HFFc6 (cell line): ENCODE data around the gene ADGRL3. TPM values are rescaled to one million over a fixed set of nuclear protein-coding genes. Genes with fewer than 3 reads are reported as not detected.

Experiments used
- DNase-seq: peaks from one replicate; pipeline ENCODE4 v3.0.0-alpha.2; 2018
- H3K27ac Mint-ChIP-seq: 2 replicates; pipeline ENCODE4 v1.8.0; 2020; ENCODE audit warnings: mild to moderate bottlenecking, mixed read lengths
- H3K27me3 Mint-ChIP-seq: 2 replicates; pipeline ENCODE4 v1.8.0; 2021; ENCODE audit warnings: mild to moderate bottlenecking, moderate library complexity, mixed read lengths; ENCODE audit not compliant: insufficient read depth
- H3K36me3 Mint-ChIP-seq: 2 replicates; pipeline ENCODE4 v1.8.0; 2021; ENCODE audit warnings: low read depth, mixed read lengths
- H3K4me1 Mint-ChIP-seq: 2 replicates; pipeline ENCODE4 v1.8.0; 2020; ENCODE audit warnings: low read depth, mixed read lengths
- H3K4me3 Mint-ChIP-seq: 2 replicates; pipeline ENCODE4 v1.8.0; 2020; ENCODE audit warnings: mild to moderate bottlenecking, moderate library complexity, mixed read lengths
- H3K9me3 Mint-ChIP-seq: 2 replicates; pipeline ENCODE4 v1.8.0; 2020; ENCODE audit warnings: mild to moderate bottlenecking, mixed read lengths
- CTCF ChIP-seq: fragments of 200-600 bp; sonication (generic); IDR thresholded peaks from 2 replicates; pipeline ENCODE4 v1.5.0; 2021; ENCODE audit warnings: antibody characterized with exemption, mild to moderate bottlenecking
- total RNA-seq, 6 experiments: library from RNA; stranded (reverse); fragmentation: NEBNext Ultra II Directional; extraction: Animal tissue kit (Norgen Biotek cat#: 25700); gene quantifications; 2 replicates in 1 of 6; 3 replicates in 5 of 6; pipeline ENCODE4 v1.2.3, GENCODE V29; 2021

Gene ADGRL3
- total RNA-seq, 6 experiments from 2014 or later: not detected

GRCh38 chr4:61785761-61786160, 585.6 kb downstream of the ADGRL3 start:
- no peak overlapping the region for H3K27ac Mint-ChIP-seq
- H3K4me1 Mint-ChIP-seq: no peaks in the 10 kb centered on the region
- no peaks in the 10 kb centered on the region for H3K27me3 Mint-ChIP-seq
- no peak overlapping the region for H3K4me3 Mint-ChIP-seq
- H3K36me3 Mint-ChIP-seq: no peaks in the 10 kb centered on the region
- H3K9me3 Mint-ChIP-seq: peaks cover 8% of the 10 kb centered on the region
- no peak for DNase-seq
- TF ChIP-seq CTCF: no peak

- no peak for DNase-seq
- Mint-ChIP-seq H3K27me3 (no peaks in the 10 kb centered on the region), H3K36me3 (no peaks in the 10 kb centered on the region), H3K9me3 (peaks cover 12% of the 10 kb centered on the region), H3K27ac (no peak overlapping the region), H3K4me1 (no peaks in the 10 kb centered on the region), H3K4me3 (no peak overlapping the region)
- TF ChIP-seq CTCF: no peak
These were observed 586.1 kb downstream of the ADGRL3 start for GRCh38 chr4:61786211-61786610.

GRCh38 chr4:61795998-61796397, 595.9 kb downstream of the ADGRL3 start:
- no peak overlapping the region for H3K4me3 Mint-ChIP-seq

GRCh38 chr4:61799794-61800193, 599.7 kb downstream of the ADGRL3 start:
- H3K27ac Mint-ChIP-seq: no peak overlapping the region
- no peaks in the 10 kb centered on the region for H3K27me3 Mint-ChIP-seq
- no peak for DNase-seq
- H3K9me3 Mint-ChIP-seq: peaks cover 15% of the 10 kb centered on the region
- H3K36me3 Mint-ChIP-seq: no peaks in the 10 kb centered on the region
- no peak overlapping the region for H3K4me3 Mint-ChIP-seq
- TF ChIP-seq CTCF: no peak
- H3K4me1 Mint-ChIP-seq: no peaks in the 10 kb centered on the region

More at GRCh38 chr4:61795998-61796397, 595.9 kb downstream of the ADGRL3 start:
- no peak for TF ChIP-seq CTCF
- H3K36me3 Mint-ChIP-seq: no peaks in the 10 kb centered on the region; the same call in 1 of the 2 replicates
- H3K27ac Mint-ChIP-seq: no peak overlapping the region
- H3K4me1 Mint-ChIP-seq: no peaks in the 10 kb centered on the region
- H3K27me3 Mint-ChIP-seq: no peaks in the 10 kb centered on the region
- DNase-seq: no peak
- H3K9me3 Mint-ChIP-seq: peaks cover 23% of the 10 kb centered on the region

GRCh38 chr4:61805227-61805626, 605.1 kb downstream of the ADGRL3 start:
- TF ChIP-seq CTCF: no peak
- H3K27me3 Mint-ChIP-seq: no peaks in the 10 kb centered on the region
- DNase-seq: no peak
- H3K4me1 Mint-ChIP-seq: no peaks in the 10 kb centered on the region
- peaks cover 21% of the 10 kb centered on the region for H3K9me3 Mint-ChIP-seq
- no peak overlapping the region for H3K4me3 Mint-ChIP-seq
- H3K36me3 Mint-ChIP-seq: no peaks in the 10 kb centered on the region
- no peak overlapping the region for H3K27ac Mint-ChIP-seq

- no peaks in the 10 kb centered on the region for H3K4me1 Mint-ChIP-seq
- DNase-seq: no peak
These were observed 605.9 kb downstream of the ADGRL3 start for GRCh38 chr4:61805979-61806378.

More at GRCh38 chr4:61805979-61806378, 605.9 kb downstream of the ADGRL3 start:
- no peaks in the 10 kb centered on the region for H3K36me3 Mint-ChIP-seq
- peaks cover 24% of the 10 kb centered on the region for H3K9me3 Mint-ChIP-seq
- H3K27me3 Mint-ChIP-seq: no peaks in the 10 kb centered on the region
- no peak for TF ChIP-seq CTCF
- no peak overlapping the region for H3K27ac Mint-ChIP-seq
- no peak overlapping the region for H3K4me3 Mint-ChIP-seq
